Astrocyte (in vitro differentiated cells and primary cell): ENCODE measurements around the gene ORAI2.
"Not testable (repeated sequence)": the region's sequence is repeated elsewhere in the genome, so short reads cannot be mapped to it uniquely, and the experiment has no call there.

Experiments
- CTCF ChIP-seq: IDR thresholded peaks from 2 replicates; pipeline ENCODE4 v1.5.1; 2011; ENCODE audit warnings: low read depth, mild to moderate bottlenecking, inconsistent platforms, low read length, moderate library complexity; ENCODE audit not compliant: insufficient read depth
- EZH2 ChIP-seq: IDR thresholded peaks from 2 replicates; pipeline ENCODE4 v1.6.1; 2012; ENCODE audit warnings: mild to moderate bottlenecking, low read length, inconsistent platforms; ENCODE audit not compliant: insufficient read depth

- TF ChIP-seq CTCF, EZH2: not testable (repeated sequence)
Measured at GRCh38 chr7:102484317-102484716, 50.9 kb downstream of the ORAI2 start.
